Muscle of leg (tissue), 11 donors: ENCODE results near the gene MSI2. TPM values are rescaled to one million over a fixed set of nuclear protein-coding genes. Genes with fewer than 3 reads are reported as not detected.

Source experiments
- DNase-seq: peaks from one replicate; pipeline ENCODE4 v3.0.0; 2013
- H3K27ac ChIP-seq: one replicate; pipeline ENCODE4 v1.5.1; 2013; ENCODE audit warnings: mild to moderate bottlenecking, low read length, control low read depth
- H3K27me3 ChIP-seq: one replicate; pipeline ENCODE4 v1.6.1; 2013; ENCODE audit warnings: low read length; ENCODE audit not compliant: control insufficient read depth, insufficient read depth
- H3K36me3 ChIP-seq: one replicate; pipeline ENCODE4 v1.6.1; 2013; ENCODE audit warnings: low read length; ENCODE audit not compliant: control insufficient read depth, insufficient read depth
- H3K4me1 ChIP-seq: one replicate; pipeline ENCODE4 v1.6.1; 2013; ENCODE audit warnings: low read length; ENCODE audit not compliant: control insufficient read depth, insufficient read depth
- H3K4me3 ChIP-seq: one replicate; pipeline ENCODE4 v1.5.1; 2013; ENCODE audit warnings: low read length, control low read depth
- H3K9me3 ChIP-seq: replicated peaks from 2 replicates; pipeline ENCODE4 v1.6.1; 2013; ENCODE audit warnings: low read depth, low read length; ENCODE audit not compliant: control insufficient read depth
- WGBS: methylation state at CpG from one replicate; pipeline ENCODE4 v1.1.5; 2013; ENCODE audit warnings: missing lambda C conversion rate; ENCODE audit not compliant: insufficient coverage; 5-methylcytosine and 5-hydroxymethylcytosine counted together
- polyA plus RNA-seq, 8 donors: library from polyadenylated mRNA; unstranded; fragments of 120-200 nt; gene quantifications; one replicate each; pipeline versions ENCODE4 v1.2.1 to v1.2.3, GENCODE V29; 2013; ENCODE audit warnings: inconsistent platforms in 1 of 8, low replicate concordance in 1 of 8; ENCODE audit not compliant: insufficient read length in 8 of 8, insufficient read depth in 1 of 8
- total RNA-seq: library from RNA; stranded (reverse); fragments of 120-200 nt; gene quantifications from one replicate; pipeline ENCODE4 v1.2.4, GENCODE V29; 2013

Gene MSI2
- total and polyA plus RNA-seq, 9 donors = 21.5 to 32.0 (median 27.4) TPM

- Histone ChIP-seq H3K27me3 (peaks cover 36% of the 10 kb centered on the region), H3K27ac (no peak overlapping the region), H3K4me3 (no peak overlapping the region), H3K36me3 (no peaks in the 10 kb centered on the region), H3K9me3 (no peaks in the 10 kb centered on the region), H3K4me1 (peaks cover 43% of the 10 kb centered on the region)
- WGBS = 32% methylated on average over 5 of the region's 19 CpGs
- DNase-seq = no peak
Observed at GRCh38 chr17:57548421-57549410, 292.4 kb downstream of the MSI2 start.

- H3K4me1 ChIP-seq = peaks cover 51% of the 10 kb centered on the region
- DNase-seq = no peak
Observed at GRCh38 chr17:57549468-57549867, 293.1 kb downstream of the MSI2 start.

GRCh38 chr17:57550016-57550415 lies 293.7 kb downstream of the MSI2 start:
- peaks cover 42% of the 10 kb centered on the region for H3K27me3 ChIP-seq
- H3K9me3 ChIP-seq = no peaks in the 10 kb centered on the region
- no peak overlapping the region for H3K4me3 ChIP-seq
- WGBS = 87% methylated on average over 8 of the region's 10 CpGs
- peaks cover 54% of the 10 kb centered on the region for H3K4me1 ChIP-seq
- no peak overlapping the region for H3K27ac ChIP-seq
- no peaks in the 10 kb centered on the region for H3K36me3 ChIP-seq
- no peak for DNase-seq

More at GRCh38 chr17:57549468-57549867, 293.1 kb downstream of the MSI2 start:
- Histone ChIP-seq H3K9me3 (no peaks in the 10 kb centered on the region), H3K36me3 (no peaks in the 10 kb centered on the region), H3K4me3 (no peak overlapping the region), H3K27me3 (peaks cover 42% of the 10 kb centered on the region), H3K27ac (no peak overlapping the region)
- whole genome bisulfite sequencing = 78% methylated on average over 1 of the region's 3 CpGs

- no peak overlapping the region for H3K4me3 ChIP-seq
- H3K27me3 ChIP-seq = peaks cover 42% of the 10 kb centered on the region
- no peak for DNase-seq
- peaks cover 52% of the 10 kb centered on the region for H3K4me1 ChIP-seq
- no peaks in the 10 kb centered on the region for H3K9me3 ChIP-seq
- H3K27ac ChIP-seq = no peak overlapping the region
- H3K36me3 ChIP-seq = no peaks in the 10 kb centered on the region
- WGBS = 79% methylated on average over 7 of the region's 11 CpGs
Observed at GRCh38 chr17:57550668-57551315, 294.5 kb downstream of the MSI2 start.

- H3K4me1 ChIP-seq = peaks cover 47% of the 10 kb centered on the region
- H3K4me3 ChIP-seq = no peak overlapping the region
- H3K27me3 ChIP-seq = peaks cover 42% of the 10 kb centered on the region
- H3K36me3 ChIP-seq = no peaks in the 10 kb centered on the region
- no peak overlapping the region for H3K27ac ChIP-seq
- H3K9me3 ChIP-seq = no peaks in the 10 kb centered on the region
- DNase-seq = no peak
- 62% methylated on average over 9 of the region's 14 CpGs for WGBS
Observed at GRCh38 chr17:57551321-57552079, 295.2 kb downstream of the MSI2 start.

- H3K9me3 ChIP-seq = no peaks in the 10 kb centered on the region
- H3K27ac ChIP-seq = no peak overlapping the region
- H3K4me3 ChIP-seq = no peak overlapping the region
- 18% methylated on average over 10 of the region's 11 CpGs for WGBS
- peak; percentile 32 for DNase-seq
- no peaks in the 10 kb centered on the region for H3K36me3 ChIP-seq
- peaks cover 42% of the 10 kb centered on the region for H3K4me1 ChIP-seq
- peaks cover 40% of the 10 kb centered on the region for H3K27me3 ChIP-seq
Observed at GRCh38 chr17:57552114-57552624, 295.8 kb downstream of the MSI2 start.

GRCh38 chr17:57553526-57553925 lies 297.2 kb downstream of the MSI2 start:
- H3K4me1 ChIP-seq = peaks cover 50% of the 10 kb centered on the region
- H3K27me3 ChIP-seq = peaks cover 44% of the 10 kb centered on the region
- WGBS = 19% methylated on average over 7 of the region's 12 CpGs
- no peaks in the 10 kb centered on the region for H3K9me3 ChIP-seq
- no peaks in the 10 kb centered on the region for H3K36me3 ChIP-seq
- H3K27ac ChIP-seq = peak overlapping the region; percentile 15
- H3K4me3 ChIP-seq = no peak overlapping the region
- no peak for DNase-seq

- H3K4me3 ChIP-seq = no peak overlapping the region
- WGBS = no CpG with 5 or more reads among the region's 14 CpGs
- H3K27me3 ChIP-seq = peaks cover 43% of the 10 kb centered on the region
- peak overlapping the region; percentile 72 for H3K27ac ChIP-seq
- H3K9me3 ChIP-seq = no peaks in the 10 kb centered on the region
- no peaks in the 10 kb centered on the region for H3K36me3 ChIP-seq
- peaks cover 51% of the 10 kb centered on the region for H3K4me1 ChIP-seq
- peak; percentile 70 for DNase-seq
Observed at GRCh38 chr17:57553991-57554825, 297.9 kb downstream of the MSI2 start.
